Astrocyte of the spinal cord (primary cell): ENCODE measurements around the gene POLA2.

Experiments used
- DNase-seq: peaks from one replicate; pipeline ENCODE4 v3.0.0; 2011; ENCODE audit warnings: low read depth, low spot score
- H3K4me3 ChIP-seq: 2 replicates; pipeline ENCODE4 v1.5.1; 2011; ENCODE audit warnings: low read depth, mild to moderate bottlenecking, low read length, moderate library complexity
- CTCF ChIP-seq: IDR thresholded peaks from 2 replicates; pipeline ENCODE4 v1.5.1; 2012; ENCODE audit warnings: low read depth, mild to moderate bottlenecking, low read length, inconsistent platforms
- in situ Hi-C: cut with HindIII; loops from 2 replicates; pipeline ENCODE4 v1.10.0; 2017; ENCODE audit warnings: low sequenced_read_pairs

POLA2 gene

GRCh38 chr11:65310736-65311135 is 49.0 kb downstream of the POLA2 start:
- no peak overlapping the region for H3K4me3 ChIP-seq
- TF ChIP-seq CTCF: no peak
- in situ Hi-C loops: no loop called here
- DNase-seq: peak; percentile 46

GRCh38 chr11:65311170-65311678 is 49.5 kb downstream of the POLA2 start:
- TF ChIP-seq CTCF: no peak
- no peak overlapping the region for H3K4me3 ChIP-seq
- in situ Hi-C loops: no loop called here
- peak; percentile 23 for DNase-seq

- no peak for TF ChIP-seq CTCF
These were observed 52.9 kb downstream of the POLA2 start, which contains the start of gene CDC42EP2 for GRCh38 chr11:65314501-65315203. TSS of gene CDC42EP2 (plus strand) at chr11:65314866. CDS start at chr11:65320899, 6,033 bp downstream.

GRCh38 chr11:65315204-65315865 is 53.6 kb downstream of the POLA2 start:
- DNase-seq: peak; percentile 76
- peak; percentile 86 for TF ChIP-seq CTCF
- in situ Hi-C loops: no loop called here
- peak overlapping the region; percentile 80 for H3K4me3 ChIP-seq

More at GRCh38 chr11:65314501-65315203, 52.9 kb downstream of the POLA2 start, which contains the start of gene CDC42EP2:
- peak; percentile 85 for DNase-seq
- in situ Hi-C loops: no loop called here
- H3K4me3 ChIP-seq: peak within 1 kb of the TSS; percentile 80

GRCh38 chr11:65315866-65316226 is 54.1 kb downstream of the POLA2 start:
- DNase-seq: peak; percentile 14
- in situ Hi-C loops: no loop called here
- H3K4me3 ChIP-seq: peak overlapping the region; percentile 80
- no peak for TF ChIP-seq CTCF

GRCh38 chr11:65316227-65317024 is 54.7 kb downstream of the POLA2 start:
- TF ChIP-seq CTCF: no peak
- H3K4me3 ChIP-seq: peak overlapping the region; percentile 80
- DNase-seq: peak; percentile 70
- in situ Hi-C loops: no loop called here
